CD4-positive, alpha-beta T cell treated with Interleukin-1 beta for 1 hour (primary cell): ENCODE data around the gene RANBP10.
"Not testable (repeated sequence)": the region's sequence is repeated elsewhere in the genome, so short reads cannot be mapped to it uniquely, and the experiment has no call there.

Experiments
- DNase-seq, 2 donors: peaks; one replicate each; pipeline ENCODE4 v3.0.0-alpha.2; 2020 to 2022

The RANBP10 gene

DNA sequence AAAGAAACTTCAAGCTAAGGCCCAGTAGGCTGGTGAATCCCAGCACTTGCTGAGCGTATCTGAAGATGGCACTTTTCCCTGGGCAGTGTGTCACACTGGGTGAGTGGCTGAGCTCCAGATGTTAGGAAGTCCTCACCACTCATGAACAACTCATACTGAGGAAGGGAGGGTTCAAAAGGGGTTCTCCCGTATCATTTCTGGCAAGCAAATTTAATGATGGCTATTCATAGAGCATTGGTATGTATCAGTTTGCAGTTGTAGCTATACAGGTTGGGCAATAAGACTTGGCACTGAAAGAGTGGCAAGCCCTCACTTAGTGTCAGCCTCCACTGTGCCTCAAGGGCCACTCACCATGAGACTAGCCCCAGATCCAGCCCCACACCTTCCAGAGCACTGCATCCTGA lies 98.0 kb downstream of the RANBP10 start:
- no peak for DNase-seq

DNA sequence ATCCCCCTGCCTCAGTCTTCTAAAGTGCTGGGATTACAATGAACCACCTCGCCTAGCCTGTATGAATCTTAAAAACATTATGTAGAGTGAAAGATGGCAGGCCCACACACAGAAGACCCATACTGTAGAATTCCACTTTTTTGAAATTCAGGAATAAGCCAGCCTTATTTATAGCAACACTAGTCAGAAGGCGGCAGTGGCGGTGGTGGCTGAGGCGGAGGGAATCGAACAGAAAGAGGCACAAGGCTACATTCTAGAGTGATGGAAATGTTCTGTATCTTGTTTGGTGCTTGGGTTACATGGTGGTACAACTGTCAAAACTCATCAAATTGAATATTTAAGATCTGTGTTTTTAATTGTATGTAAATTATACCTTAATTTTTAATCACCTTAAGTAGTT lies 98.6 kb downstream of the RANBP10 start:
- no peak for DNase-seq

- no peak for DNase-seq
Measured at GRCh38 chr16:67707210-67707609, 99.2 kb downstream of the RANBP10 start.

- DNase-seq, result no peak
Measured at GRCh38 chr16:67704110-67704509, 102.2 kb downstream of the RANBP10 start.

- DNase-seq, result no peak
Measured at GRCh38 chr16:67703626-67704025, 102.7 kb downstream of the RANBP10 start.

DNA sequence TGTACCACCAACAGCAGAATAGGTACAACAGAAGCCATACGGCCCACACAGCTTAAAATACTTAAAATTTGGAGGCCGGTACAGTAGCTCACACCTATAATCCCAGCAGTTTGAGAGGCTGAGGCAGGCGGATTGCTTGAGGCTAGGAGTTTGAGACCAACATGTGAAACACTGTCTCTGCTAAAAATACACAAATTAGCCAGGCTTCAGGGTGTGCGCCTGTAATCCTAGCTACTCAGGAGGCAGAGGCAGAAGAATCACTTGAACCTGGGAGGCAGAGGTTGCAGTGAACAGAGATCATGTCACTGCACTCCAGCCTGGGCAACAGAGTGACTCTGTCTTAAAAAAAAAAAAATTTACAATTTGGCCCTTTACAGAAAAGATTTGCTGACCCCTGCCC lies 104.2 kb downstream of the RANBP10 start:
- DNase-seq, result no peak

- no peak for DNase-seq
Measured at GRCh38 chr16:67701420-67701819, 104.9 kb downstream of the RANBP10 start.

- DNase-seq, result no peak
Measured at GRCh38 chr16:67699265-67699664, 107.1 kb downstream of the RANBP10 start.

- no peak for DNase-seq
Measured at GRCh38 chr16:67697422-67698185, 108.8 kb downstream of the RANBP10 start.

- DNase-seq, result no peak
Measured at GRCh38 chr16:67694611-67695010, 111.7 kb downstream of the RANBP10 start.

DNA sequence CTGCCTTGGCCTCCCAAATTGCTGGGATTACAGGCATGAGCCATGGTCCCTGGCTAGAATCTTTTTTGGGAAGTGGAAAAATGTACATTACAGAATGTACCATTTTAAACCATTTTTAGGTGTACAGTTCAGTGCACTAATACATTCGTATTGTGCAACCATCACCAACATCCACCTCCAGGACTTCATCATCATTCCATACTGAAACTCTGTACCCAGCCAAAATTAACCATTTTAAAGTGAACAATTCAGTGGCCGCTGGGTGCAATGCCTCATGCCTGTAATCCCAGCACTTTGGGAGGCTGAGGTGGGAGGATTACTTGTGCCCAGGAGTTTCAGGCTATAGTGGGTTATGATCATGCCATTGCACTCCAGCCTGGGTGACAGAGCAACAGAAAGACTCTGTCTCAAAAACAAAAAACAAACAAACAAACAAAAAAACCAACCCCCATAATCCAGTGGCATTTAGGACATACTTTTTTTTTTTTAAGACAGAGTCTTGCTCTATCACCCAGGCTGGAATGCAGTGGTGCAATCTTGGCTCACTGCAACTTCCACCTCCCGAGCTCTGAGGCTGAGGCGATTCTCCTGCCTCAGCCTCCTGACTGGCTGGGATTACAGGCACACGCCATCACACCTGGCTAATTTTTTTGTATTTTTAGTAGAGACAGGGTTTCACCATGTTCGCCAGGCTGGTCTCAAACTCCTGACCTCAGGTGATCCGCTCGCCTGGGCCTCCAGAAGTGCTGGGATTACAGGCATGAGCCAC lies 112.7 kb downstream of the RANBP10 start:
- DNase-seq, result not testable (repeated sequence)

GRCh38 chr16:67685388-67686112 lies 120.8 kb downstream of the RANBP10 start:
- peak in 1 of 2 donors; percentile 15 for DNase-seq

- DNase-seq, result no peak
Measured at GRCh38 chr16:67683767-67684166, 122.6 kb downstream of the RANBP10 start.

DNA sequence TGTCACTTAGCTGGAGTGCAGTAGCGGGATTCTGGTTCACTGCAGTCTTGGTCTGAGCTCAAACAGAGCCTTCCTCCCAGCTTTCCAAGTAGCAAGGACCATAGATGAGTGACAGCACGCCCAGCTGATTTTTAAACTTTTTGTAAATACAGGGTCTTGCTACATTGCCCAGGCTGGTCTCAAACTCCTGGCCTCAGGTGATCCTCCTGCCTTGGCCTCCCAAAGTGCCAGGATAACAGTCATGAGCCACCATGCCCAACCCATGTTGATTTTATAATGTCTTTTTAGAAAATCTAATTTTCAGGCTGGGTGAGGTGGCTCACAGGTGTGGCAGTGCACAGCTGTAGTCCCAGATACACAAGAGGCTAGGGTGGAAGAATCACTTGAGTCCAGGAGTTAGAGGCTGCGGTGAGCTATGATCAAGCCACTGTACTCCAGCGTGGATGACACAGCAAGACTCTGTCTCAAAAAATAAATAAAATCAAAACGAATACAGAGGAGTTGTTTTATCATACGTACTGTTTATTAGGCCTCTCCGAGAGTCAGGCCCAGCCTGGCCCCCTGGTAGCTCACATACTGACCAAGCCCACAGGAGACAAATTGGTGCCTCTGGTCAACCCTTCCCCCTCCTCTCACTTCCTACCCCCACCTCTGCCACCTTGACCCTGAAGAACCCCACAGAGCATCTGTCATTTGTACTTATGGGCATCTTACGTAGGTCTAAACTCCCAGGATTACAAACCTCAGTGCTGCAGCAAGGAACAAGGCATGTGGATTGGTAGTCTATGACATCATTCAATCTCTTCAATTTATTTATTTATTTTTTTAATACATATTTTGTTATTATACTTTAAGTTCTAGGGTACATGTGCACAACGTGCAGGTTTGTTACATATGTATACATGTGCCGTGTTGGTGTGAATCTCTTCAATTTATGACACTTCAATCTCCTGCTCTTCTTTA lies 126.1 kb downstream of the RANBP10 start:
- DNase-seq, result no peak

GRCh38 chr16:67678354-67679023 lies 127.9 kb downstream of the RANBP10 start:
- DNase-seq, result no peak

DNA sequence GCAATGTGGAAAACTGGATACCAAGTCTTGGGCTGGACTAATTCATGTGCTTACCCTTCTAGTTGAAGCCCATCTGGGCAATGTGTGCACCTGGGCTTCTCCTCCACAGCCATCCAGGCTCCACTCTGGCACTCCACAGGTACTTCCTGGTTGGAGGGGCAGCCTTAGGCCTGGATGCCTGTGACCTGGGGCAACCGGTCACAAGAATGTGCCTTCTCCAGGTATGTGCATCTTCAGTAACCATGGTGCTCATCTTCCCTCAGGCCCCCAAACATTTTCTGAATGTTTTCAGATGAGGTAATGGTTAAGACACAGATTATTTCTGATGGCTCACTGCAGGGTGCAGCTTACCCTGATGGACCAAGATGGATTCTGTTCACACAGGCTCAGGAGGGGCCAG lies 128.6 kb downstream of the RANBP10 start:
- no peak for DNase-seq

DNA sequence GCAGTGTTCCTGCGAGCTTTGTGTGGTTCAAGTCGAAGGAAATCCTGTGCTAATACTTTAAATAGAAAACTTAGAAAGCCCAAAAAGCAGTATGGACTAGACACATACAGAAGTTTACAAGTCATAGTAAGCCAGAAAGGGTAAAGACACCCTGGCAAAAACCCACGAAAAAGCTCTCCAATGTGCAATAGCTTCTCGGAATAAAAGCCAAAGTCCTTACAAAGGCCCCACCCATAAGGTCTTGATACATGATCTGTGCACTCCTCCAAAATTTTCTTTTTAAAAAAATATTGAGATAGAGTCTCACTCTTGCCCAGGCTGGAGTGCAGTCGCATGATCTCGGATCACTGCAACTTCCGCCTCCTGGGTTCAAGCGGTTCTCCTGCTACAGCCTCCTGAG lies 129.4 kb downstream of the RANBP10 start:
- no peak for DNase-seq

- DNase-seq, result no peak
Measured at GRCh38 chr16:67676516-67676915, 129.8 kb downstream of the RANBP10 start.

DNA sequence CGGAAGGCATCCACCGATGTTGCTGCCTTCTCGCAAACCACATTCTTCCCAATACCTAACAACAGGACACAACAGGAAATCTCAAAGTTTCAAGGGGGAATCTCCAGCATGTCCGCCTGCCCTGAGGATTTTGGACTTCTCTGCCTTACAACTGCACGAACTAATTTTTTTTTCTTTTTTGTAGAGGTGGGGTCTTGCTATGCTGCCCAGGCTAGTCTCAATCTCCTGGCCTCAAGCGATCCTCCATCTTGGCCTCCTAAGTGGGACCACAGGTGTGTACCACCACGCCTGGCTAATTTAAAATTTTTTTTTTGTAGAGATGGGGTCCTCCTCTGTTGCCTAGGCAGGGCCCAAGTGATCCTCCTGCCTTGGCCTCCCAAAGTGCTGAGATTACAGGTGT lies 130.4 kb downstream of the RANBP10 start:
- no peak for DNase-seq

DNA sequence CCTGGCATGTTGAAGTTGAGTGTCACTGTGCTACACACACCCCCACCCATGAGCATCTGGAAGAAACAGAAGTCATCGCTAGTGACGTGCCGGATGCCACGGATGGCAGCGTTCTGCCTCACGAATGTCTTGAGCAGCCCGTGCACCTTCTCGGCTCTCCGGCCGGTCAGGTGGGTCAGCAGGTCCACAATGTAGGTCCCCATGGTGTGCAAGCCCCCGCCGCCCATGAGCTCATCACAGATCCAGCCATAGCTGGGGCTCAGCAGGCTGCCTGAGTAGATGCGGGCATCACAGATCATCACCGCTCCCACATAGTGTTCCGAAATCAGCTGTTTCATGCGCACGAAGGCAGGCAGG lies 130.8 kb downstream of the RANBP10 start:
- DNase-seq, result no peak

GRCh38 chr16:67674851-67675578 lies 131.3 kb downstream of the RANBP10 start:
- no peak for DNase-seq
